ENCODE data around the gene ORMDL1.
A peak's percentile ranks its signal among the peaks of the same experiment; 100 is the strongest.

ORMDL1 gene, protein sequence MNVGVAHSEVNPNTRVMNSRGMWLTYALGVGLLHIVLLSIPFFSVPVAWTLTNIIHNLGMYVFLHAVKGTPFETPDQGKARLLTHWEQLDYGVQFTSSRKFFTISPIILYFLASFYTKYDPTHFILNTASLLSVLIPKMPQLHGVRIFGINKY

DNA sequence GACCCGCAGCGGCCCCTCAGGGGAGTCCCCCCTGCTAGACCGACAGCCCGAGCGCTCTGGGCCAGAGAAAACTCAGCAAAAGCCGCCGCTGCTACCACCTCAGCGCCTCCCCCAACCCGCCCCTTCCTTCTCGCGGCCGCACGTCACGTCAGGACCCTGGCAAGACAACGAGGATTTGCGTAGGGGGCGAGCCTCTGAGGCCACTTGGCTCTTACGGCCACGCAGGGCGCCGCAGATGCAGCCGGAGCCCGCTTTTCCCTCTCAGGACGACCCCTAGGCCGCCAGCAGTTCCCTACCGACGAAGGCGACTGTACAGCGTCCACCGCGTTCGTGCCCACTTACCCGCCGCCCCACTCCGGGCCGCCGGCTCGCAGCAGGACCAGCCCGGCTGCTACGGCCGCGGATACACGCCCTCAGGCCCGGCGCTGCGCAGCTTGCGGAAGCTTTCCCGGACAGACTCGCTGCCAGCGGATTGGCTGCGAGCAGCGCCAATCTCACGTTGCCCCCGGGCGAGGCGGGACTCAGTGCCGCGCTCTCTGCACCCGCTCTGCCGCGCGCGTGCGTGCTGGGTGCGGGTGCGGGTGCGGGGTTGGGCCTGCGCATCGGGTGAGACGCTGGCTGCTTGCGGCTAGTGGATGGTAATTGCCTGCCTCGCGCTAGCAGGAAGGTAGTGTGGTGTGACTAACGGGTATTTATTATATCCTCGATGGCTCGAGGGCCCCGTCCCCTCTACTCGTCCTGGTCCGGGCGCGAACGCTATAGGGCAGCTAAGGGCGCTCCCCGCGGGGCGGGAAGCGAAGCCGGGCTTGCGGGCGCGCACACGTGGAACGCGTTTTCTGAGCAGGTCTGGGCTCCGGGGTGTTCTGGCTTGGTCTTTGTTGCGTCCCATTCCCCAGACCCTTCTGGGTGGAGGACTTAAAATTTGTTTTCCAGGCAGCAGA is at the start of gene ORMDL1, which contains the start of gene PMS1:
Gene ORMDL1, minus strand, starts transcription at position 413 of the 941 bp plus-strand sequence. CDS start 1,744 bp downstream, outside the sequence.
Gene PMS1, plus strand, starts transcription at position 524 of the 941 bp plus-strand sequence. CDS start 7,360 bp downstream, outside the sequence.
- CTCF ChIA-PET: interaction anchor here (1.5 kb wide), 1 partner anchor 21 kb away, joined by 6 read pairs; the partner anchor contains the start of gene OSGEPL1
- Mint-ChIP-seq H3K9me3 (no peaks in the 10 kb centered on the region), H3K4me1 (peaks cover 46% of the 10 kb centered on the region), H3K27ac (peak within 1 kb of the TSS; percentile 96), H3K4me3 (peak within 1 kb of the TSS; percentile 95), H3K36me3 (peaks cover 44% of the 10 kb centered on the region), H3K27me3 (no peaks in the 10 kb centered on the region)
- peak; percentile 95 for DNase-seq

DNA sequence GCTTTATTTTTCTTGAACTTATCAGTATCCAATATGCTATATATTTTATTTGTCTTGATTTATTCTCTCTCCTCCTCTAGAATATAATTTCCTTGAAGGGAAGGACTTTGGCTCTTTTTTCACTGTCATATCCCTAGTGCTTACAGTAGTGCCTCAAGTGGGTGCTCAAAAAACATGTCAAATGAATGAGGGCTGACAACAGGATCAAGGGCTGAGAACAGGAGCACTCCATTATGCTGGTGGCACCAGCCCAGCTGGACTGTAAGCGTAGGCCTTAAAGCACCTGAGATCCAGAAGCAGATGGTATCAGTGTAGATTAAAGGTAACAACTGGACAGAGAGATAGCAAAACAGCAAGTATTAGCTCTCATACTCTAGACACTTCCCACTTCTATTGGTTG is 46.4 kb upstream of the ORMDL1 start:
- H3K4me1 Mint-ChIP-seq: no peaks in the 10 kb centered on the region
- no peak overlapping the region for H3K27ac Mint-ChIP-seq
- no peak for DNase-seq
- H3K27me3 Mint-ChIP-seq: no peaks in the 10 kb centered on the region
- CTCF ChIA-PET: interaction anchor here (1.0 kb wide), 1 partner anchor 16 kb away, joined by 3 read pairs; no protein-coding TSS in a partner anchor
- H3K36me3 Mint-ChIP-seq: peaks cover 6% of the 10 kb centered on the region
- H3K4me3 Mint-ChIP-seq: no peak overlapping the region
- H3K9me3 Mint-ChIP-seq: no peaks in the 10 kb centered on the region

DNA sequence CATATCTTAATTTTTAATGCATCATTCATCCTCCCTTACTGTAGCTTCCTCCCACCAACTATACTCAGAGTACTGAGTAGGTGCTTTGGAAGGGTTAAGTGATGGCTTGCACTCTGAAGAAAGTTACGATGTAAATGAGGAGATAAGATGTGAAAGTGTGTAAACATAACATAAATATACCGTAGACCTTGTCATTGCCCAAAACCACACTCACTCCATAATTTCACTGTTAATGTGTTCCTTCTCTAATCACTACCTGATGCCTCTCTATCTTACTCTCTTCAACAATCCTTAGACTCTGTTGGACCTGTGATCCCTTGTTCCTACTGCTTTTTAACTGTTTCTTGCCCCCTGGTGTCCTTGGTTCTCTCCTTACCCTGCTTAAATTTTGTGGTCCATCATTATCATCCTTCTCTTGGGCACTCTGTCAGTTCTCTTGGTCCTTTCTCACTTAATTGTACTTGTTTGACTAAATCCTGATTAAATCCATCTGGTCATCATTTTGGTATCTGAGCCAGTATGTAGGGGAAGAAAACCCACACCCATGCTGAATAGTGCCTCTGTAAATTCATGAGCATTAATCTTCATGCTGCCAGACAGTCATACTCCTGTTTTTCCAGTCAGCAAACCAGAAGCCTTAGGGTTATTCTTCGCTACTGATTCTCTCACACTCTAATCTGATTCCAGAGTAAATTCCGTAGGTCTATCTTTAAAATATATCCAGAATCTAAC is 45.1 kb upstream of the ORMDL1 start:
- no peak overlapping the region for H3K27ac Mint-ChIP-seq
- no peak for DNase-seq

DNA sequence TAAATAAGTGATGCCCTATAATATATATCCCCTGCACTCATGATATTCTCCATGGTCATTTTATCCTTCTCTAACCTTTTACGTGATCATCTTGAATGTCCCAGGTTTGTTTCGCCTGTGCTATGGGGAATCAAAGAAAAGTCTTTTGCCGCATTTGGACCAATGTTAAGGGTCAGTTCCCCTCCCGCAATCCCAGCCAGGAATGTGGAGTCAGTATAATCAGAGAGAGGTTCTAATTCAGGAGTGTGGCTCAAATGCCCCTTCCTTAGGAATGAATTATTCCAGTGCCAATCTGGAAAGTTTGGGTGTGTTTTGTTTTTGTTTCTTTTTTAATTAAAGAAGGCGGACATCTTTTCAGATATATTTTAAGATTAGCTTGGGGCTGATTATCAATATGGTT is 41.9 kb upstream of the ORMDL1 start:
- Mint-ChIP-seq H3K36me3 (peaks cover 6% of the 10 kb centered on the region), H3K27me3 (no peaks in the 10 kb centered on the region), H3K4me1 (no peaks in the 10 kb centered on the region), H3K27ac (no peak overlapping the region), H3K4me3 (no peak overlapping the region), H3K9me3 (no peaks in the 10 kb centered on the region)
- no peak for DNase-seq
- CTCF ChIA-PET: interaction anchor here (0.6 kb wide), 1 partner anchor 14 kb away, joined by 3 read pairs; no protein-coding TSS in a partner anchor

More for the DNA sequence above, 45.1 kb upstream of the ORMDL1 start:
- no peaks in the 10 kb centered on the region for H3K9me3 Mint-ChIP-seq
- CTCF ChIA-PET: interaction anchor here (0.6 to 0.9 kb wide), 2 partner anchors 29 to 65 kb away, joined by 3 read pairs; no protein-coding TSS in a partner anchor
- H3K4me3 Mint-ChIP-seq: no peak overlapping the region
- peaks cover 6% of the 10 kb centered on the region for H3K36me3 Mint-ChIP-seq
- no peaks in the 10 kb centered on the region for H3K27me3 Mint-ChIP-seq
- no peaks in the 10 kb centered on the region for H3K4me1 Mint-ChIP-seq

DNA sequence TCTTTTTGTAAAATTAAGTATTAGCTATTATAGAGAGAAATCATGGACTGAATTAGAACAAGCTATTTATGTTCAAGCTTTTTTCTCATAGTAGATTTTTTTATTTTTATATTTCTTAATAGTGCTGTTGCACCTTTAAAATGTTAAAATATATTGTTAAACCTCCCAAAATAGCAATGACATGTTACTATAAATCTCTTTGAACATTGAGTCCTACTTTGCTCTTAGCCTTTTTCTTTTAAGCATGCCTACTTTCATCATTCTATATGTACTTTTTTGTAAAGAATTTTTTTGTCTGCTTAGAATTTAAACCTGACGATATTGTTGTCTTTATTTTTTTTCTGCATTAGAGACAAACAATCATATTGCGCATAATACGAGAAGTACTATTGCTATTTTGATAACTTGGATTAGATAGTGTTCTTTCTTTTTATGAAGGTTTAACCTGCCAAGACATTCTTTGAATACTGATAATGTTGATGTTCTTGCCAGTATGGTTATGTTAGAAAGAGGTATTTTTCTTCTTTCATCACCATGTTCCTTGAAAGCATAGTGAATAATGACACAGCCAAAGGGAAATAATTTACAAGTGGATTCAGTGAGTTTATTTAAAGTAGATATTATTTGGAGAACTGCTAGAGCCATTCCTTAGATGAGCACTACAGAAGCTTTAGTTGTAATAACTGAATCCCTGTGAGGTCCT is 40.7 kb upstream of the ORMDL1 start:
- Mint-ChIP-seq H3K36me3 (peaks cover 11% of the 10 kb centered on the region), H3K4me3 (no peak overlapping the region), H3K4me1 (no peaks in the 10 kb centered on the region), H3K27me3 (no peaks in the 10 kb centered on the region), H3K27ac (no peak overlapping the region), H3K9me3 (no peaks in the 10 kb centered on the region)
- CTCF ChIA-PET: interaction anchor here (0.6 to 0.8 kb wide), 2 partner anchors 9 to 1901 kb away, joined by 3 read pairs; no protein-coding TSS in a partner anchor
- DNase-seq: no peak

DNA sequence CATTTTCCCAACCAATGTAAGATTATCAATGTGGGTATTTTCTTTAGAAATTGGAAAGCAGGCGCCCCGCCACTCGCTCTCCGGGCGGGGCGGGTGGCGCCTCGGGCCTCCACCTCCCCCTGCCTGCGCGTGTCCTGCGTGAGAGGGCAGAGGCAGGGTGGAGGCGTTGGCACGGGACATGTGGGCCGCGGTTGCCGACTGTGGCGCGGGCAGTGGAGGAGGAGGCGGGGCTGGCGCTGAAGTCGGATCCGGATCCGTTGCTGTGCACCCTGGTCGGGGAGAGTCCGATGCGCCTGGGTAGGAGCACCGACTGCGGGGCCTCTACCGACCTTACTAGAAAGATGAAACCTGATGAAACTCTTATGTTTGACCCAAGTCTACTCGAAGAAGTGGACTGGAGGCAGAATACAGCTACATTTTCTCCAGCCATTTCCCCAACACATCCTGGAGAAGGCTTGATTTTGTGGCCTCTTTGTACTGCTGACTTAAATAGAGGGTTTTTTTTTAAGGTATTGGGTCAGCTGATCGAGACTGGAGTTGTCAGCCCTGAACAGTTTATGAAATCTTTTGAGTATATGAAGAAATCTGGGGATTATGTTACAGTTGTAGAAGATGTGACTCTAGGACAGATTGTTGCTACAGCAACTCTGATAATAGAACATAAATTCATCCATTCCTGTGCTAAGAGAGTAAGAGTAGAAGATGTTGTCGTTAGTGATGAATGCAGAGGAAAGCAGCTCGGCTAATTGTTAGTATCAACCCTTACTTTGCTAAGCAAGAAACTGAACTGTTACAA is 38.0 kb upstream of the ORMDL1 start:
- no peak for DNase-seq
- H3K36me3 Mint-ChIP-seq: peaks cover 26% of the 10 kb centered on the region
- H3K27ac Mint-ChIP-seq: no peak overlapping the region
- H3K4me1 Mint-ChIP-seq: no peaks in the 10 kb centered on the region
- H3K9me3 Mint-ChIP-seq: no peaks in the 10 kb centered on the region
- CTCF ChIA-PET: no interaction called here
- H3K27me3 Mint-ChIP-seq: no peaks in the 10 kb centered on the region
- H3K4me3 Mint-ChIP-seq: no peak overlapping the region

DNA sequence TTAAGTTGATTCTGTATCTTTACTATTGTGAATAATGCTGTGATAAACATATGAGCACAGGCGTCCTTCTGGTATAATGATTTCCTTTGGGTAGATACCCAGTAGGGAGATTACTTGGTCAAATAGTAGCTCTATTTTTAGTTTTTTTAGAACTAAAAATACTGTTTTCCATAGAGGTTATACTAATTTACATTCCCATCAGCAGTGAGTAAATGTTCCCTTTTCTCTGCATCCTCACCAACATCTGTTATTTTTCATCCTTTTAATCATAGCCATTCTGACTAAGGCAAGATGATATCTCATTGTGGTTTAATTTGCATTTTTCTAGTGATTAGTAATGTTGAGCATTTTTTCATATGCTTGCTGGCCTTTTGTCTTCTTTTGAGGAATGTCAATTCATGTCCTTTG is 35.2 kb upstream of the ORMDL1 start:
- H3K36me3 Mint-ChIP-seq: peaks cover 30% of the 10 kb centered on the region
- CTCF ChIA-PET: interaction anchor here (1.3 kb wide), 1 partner anchor 21 kb away, joined by 4 read pairs; no protein-coding TSS in a partner anchor
- no peaks in the 10 kb centered on the region for H3K4me1 Mint-ChIP-seq
- H3K9me3 Mint-ChIP-seq: no peaks in the 10 kb centered on the region
- H3K27me3 Mint-ChIP-seq: no peaks in the 10 kb centered on the region
- no peak overlapping the region for H3K4me3 Mint-ChIP-seq
- DNase-seq: no peak
- H3K27ac Mint-ChIP-seq: no peak overlapping the region

DNA sequence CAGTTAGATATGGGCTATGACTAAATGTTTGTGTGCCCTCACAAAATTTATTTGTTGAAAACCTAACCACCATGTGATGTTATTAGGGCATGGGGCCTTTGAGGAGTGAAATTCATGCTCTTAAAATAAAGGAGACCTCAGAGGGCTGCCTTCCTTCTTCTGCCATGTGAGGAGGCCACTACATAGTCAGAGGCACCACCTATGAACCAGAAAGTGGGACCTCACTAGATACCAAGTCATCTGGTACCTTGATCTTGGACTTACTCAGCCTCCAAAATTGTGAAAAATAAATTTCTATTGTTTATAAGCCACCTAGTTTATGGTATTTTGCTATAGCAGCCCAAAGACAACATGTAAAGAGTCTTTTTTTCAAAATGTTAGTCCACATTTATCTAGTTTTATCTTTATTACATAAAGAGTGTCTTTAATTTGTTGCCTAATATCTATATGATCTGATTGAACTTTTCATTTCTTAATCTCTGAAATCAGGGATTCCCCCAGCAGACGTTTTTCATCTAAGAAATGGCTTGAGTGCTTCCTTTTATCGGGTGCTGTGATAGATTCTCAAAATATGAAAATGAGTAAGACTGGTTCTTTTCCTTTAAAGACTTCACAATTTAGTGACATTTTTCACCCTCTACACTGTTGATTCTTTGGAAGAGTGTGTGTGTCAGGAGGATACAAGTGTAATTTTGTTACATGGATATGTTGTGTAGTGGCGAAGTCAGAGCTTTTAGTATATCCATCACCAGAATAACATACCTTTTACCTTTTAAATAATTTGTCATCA is 34.3 kb upstream of the ORMDL1 start:
- H3K4me1 Mint-ChIP-seq: no peaks in the 10 kb centered on the region
- CTCF ChIA-PET: interaction anchor here (1.3 kb wide), 1 partner anchor 20 kb away, joined by 4 read pairs; no protein-coding TSS in a partner anchor
- no peak for DNase-seq
- no peak overlapping the region for H3K4me3 Mint-ChIP-seq
- no peaks in the 10 kb centered on the region for H3K9me3 Mint-ChIP-seq
- peaks cover 30% of the 10 kb centered on the region for H3K36me3 Mint-ChIP-seq
- no peaks in the 10 kb centered on the region for H3K27me3 Mint-ChIP-seq
- no peak overlapping the region for H3K27ac Mint-ChIP-seq

DNA sequence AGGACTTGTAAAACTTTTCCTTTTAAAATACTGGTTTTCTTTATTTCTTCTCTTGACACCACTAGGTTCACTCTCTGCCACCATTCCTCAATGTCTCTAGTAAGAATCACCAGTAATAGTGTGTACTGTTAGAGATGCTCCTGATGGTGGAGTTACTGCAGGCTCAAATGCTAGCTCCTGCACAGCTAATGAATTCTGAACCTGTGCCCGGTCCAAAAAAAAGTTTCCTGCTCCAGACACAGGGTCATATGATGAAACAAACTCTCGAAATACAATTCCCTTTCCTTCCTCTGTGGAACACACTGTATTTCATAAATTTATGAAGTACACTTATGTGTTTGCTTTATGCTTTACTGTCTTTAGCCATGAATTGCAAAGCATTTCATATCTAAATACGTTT is 19.3 kb upstream of the ORMDL1 start:
- H3K4me1 Mint-ChIP-seq: no peaks in the 10 kb centered on the region
- no peaks in the 10 kb centered on the region for H3K9me3 Mint-ChIP-seq
- CTCF ChIA-PET: no interaction called here
- DNase-seq: no peak
- no peak overlapping the region for H3K27ac Mint-ChIP-seq
- H3K36me3 Mint-ChIP-seq: peaks cover 7% of the 10 kb centered on the region
- no peaks in the 10 kb centered on the region for H3K27me3 Mint-ChIP-seq
- no peak overlapping the region for H3K4me3 Mint-ChIP-seq

DNA sequence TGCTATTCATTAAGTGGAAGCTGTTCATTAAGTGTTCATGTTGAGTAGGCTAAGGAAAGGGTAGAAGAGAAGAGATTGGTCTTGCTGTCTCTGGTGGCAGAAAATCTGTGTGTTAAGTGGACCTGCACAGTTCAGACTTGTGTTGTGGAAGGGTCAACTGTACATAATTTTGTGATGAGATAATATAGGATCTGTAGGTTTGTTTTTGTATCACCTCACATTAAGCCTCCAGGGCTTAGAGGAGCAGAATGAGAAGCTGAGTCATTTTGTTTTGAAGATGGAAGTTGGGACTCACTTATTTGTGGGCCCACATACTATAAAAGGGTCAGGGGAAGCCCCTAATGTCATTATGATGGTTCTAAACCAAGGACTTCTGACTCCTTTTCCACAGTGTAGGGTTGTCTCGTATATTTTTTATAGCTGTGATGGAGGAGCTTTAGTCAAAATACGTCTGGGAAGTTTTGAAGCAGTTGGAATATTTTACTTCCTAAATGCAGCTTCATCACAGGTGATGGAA is 18.3 kb upstream of the ORMDL1 start:
- Mint-ChIP-seq H3K36me3 (peaks cover 11% of the 10 kb centered on the region), H3K27ac (no peak overlapping the region), H3K4me1 (no peaks in the 10 kb centered on the region), H3K4me3 (no peak overlapping the region), H3K9me3 (no peaks in the 10 kb centered on the region), H3K27me3 (no peaks in the 10 kb centered on the region)
- DNase-seq: no peak
- CTCF ChIA-PET: no interaction called here

DNA sequence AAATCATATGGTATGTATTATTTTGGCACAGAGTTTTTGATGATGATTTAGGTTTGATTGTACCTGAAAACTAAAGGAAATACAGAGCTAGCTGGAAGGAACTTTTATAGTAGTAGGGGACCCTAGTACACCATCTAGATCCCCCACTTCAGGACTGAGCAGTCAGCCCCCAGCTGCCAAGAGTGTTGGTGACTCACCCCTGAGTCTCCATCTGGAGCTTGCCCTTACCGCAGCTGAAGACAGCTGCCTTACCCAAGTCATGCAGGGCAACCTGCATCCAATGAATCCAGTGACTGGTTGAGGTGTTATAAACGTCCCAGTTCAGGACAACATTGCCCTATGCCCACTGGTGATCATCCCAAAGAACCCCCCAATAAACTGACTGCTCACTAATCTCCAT is 15.4 kb upstream of the ORMDL1 start:
- H3K9me3 Mint-ChIP-seq: no peaks in the 10 kb centered on the region
- H3K27ac Mint-ChIP-seq: peak overlapping the region; percentile 21
- no peaks in the 10 kb centered on the region for H3K4me1 Mint-ChIP-seq
- H3K4me3 Mint-ChIP-seq: no peak overlapping the region
- no peak for DNase-seq
- peaks cover 19% of the 10 kb centered on the region for H3K36me3 Mint-ChIP-seq
- CTCF ChIA-PET: interaction anchor here (1.4 kb wide), 1 partner anchor 273 kb away, joined by 3 read pairs; no protein-coding TSS in a partner anchor
- H3K27me3 Mint-ChIP-seq: no peaks in the 10 kb centered on the region

DNA sequence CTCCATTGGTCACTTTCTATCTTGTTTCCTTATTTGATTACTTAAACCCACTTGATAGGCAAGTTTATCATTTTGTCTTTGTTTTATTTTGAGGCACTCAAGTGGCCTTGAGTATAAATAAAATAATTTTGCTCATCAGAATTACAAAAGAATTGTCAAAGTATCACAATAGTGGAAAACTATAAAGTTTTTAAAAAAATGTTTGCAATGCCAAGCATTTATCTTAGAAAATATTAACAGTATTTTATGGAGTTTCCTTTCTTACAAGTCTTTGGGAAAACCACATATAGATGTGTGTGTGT is 14.8 kb upstream of the ORMDL1 start:
- peaks cover 22% of the 10 kb centered on the region for H3K36me3 Mint-ChIP-seq
- no peak for DNase-seq
- no peak overlapping the region for H3K4me3 Mint-ChIP-seq
- CTCF ChIA-PET: interaction anchor here (0.7 to 1.5 kb wide), 9 partner anchors 19 to 520 kb away, joined by 3 to 4 read pairs (median 4); partner anchors contain the start of gene ASNSD1
- H3K27me3 Mint-ChIP-seq: no peaks in the 10 kb centered on the region
- H3K9me3 Mint-ChIP-seq: no peaks in the 10 kb centered on the region
- H3K27ac Mint-ChIP-seq: no peak overlapping the region
- no peaks in the 10 kb centered on the region for H3K4me1 Mint-ChIP-seq
